DND-41 (cell line): Measurements from ENCODE around the gene RAD51C.
"Not testable (repeated sequence)": the region's sequence is repeated elsewhere in the genome, so short reads cannot be mapped to it uniquely, and the experiment has no call there.

ENCODE experiments used
- ATAC-seq: fragments of 200-7000 bp; cut with Tn5 transposase; 3 replicates; pipeline ENCODE4 v1.9.1; 2021; ENCODE audit warnings: low read depth; ENCODE audit not compliant: insufficient read depth
- DNase-seq: peaks from one replicate; pipeline ENCODE4 v3.0.0-alpha.2; 2020
- H2AFZ ChIP-seq: 2 replicates; pipeline ENCODE4 v1.6.0; 2012; ENCODE audit warnings: low read depth, low read length
- H3K27ac ChIP-seq: 2 replicates; pipeline ENCODE4 v1.5.1; 2012; ENCODE audit warnings: low read length, inconsistent platforms
- H3K27me3 ChIP-seq: fragments of 200-600 bp; sonication (generic); 2 replicates; pipeline ENCODE4 v1.6.0; 2012; ENCODE audit warnings: low read length, mild to moderate bottlenecking, inconsistent platforms; ENCODE audit not compliant: insufficient read depth, poor library complexity
- H3K36me3 ChIP-seq: 2 replicates; pipeline ENCODE4 v1.5.1; 2012; ENCODE audit warnings: low read length, inconsistent platforms; ENCODE audit not compliant: insufficient read depth
- H3K4me1 ChIP-seq: 2 replicates; pipeline ENCODE4 v1.5.1; 2012; ENCODE audit warnings: mild to moderate bottlenecking, low read length; ENCODE audit not compliant: insufficient read depth
- H3K4me2 ChIP-seq: 2 replicates; pipeline ENCODE4 v1.6.0; 2012; ENCODE audit warnings: mild to moderate bottlenecking, moderate library complexity, low read length, inconsistent platforms; ENCODE audit not compliant: insufficient read depth
- H3K4me3 ChIP-seq, 2 experiments: fragments of 200-600 bp in 1 of 2; shearing (Covaris generic) in 1 of 2; 2 replicates each; pipeline ENCODE4 v1.5.1; 2012 to 2016; ENCODE audit warnings: inconsistent platforms in 2 of 2, low read length in 2 of 2, mild to moderate bottlenecking in 2 of 2, low read depth in 1 of 2, moderate library complexity in 1 of 2
- H3K79me2 ChIP-seq: 2 replicates; pipeline ENCODE4 v1.6.0; 2012; ENCODE audit warnings: low read length, inconsistent platforms; ENCODE audit not compliant: insufficient read depth
- H3K9ac ChIP-seq: 2 replicates; pipeline ENCODE4 v1.6.0; 2012; ENCODE audit warnings: low read depth, mild to moderate bottlenecking, inconsistent platforms, low read length, moderate library complexity
- H3K9me3 ChIP-seq: 2 replicates; pipeline ENCODE4 v1.5.1; 2012; ENCODE audit warnings: low read length, moderate library complexity, mild to moderate bottlenecking, inconsistent platforms; ENCODE audit not compliant: insufficient read depth, severe bottlenecking
- H4K20me1 ChIP-seq: 2 replicates; pipeline ENCODE4 v1.6.0; 2012; ENCODE audit warnings: low read length; ENCODE audit not compliant: insufficient read depth
- EZH2 ChIP-seq: IDR thresholded peaks from 3 replicates; pipeline ENCODE4 v1.6.1; 2012; ENCODE audit warnings: borderline replicate concordance, low read depth, mild to moderate bottlenecking, moderate library complexity, low read length, inconsistent platforms; ENCODE audit not compliant: severe bottlenecking
- TF ChIP-seq, protein P1 (sequence below): IDR thresholded peaks from 2 replicates; pipeline ENCODE4 v1.5.1; 2012; ENCODE audit warnings: borderline replicate concordance, low read length, moderate library complexity, mild to moderate bottlenecking; ENCODE audit not compliant: poor library complexity, severe bottlenecking; ENCODE audit errors: extremely low read depth

Gene RAD51C

DNA sequence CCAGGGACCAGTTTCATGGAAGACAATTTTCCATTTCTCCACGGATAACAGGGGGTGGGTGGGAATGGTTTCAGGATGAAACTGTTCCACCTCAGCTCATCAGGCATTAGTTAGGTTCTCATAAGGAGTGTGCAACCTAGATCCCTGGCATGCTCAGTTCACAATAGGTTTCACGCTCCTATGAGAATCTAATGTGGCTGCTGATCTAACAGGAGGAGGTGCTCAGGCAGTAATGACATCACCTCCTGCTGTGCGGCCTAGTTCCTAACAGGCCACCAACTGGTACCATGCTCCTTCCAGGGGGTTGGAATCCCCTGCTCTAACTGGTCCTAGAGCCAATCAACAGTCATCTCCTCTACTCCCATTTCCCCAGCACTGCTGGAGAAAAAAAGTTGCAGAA is 20.4 kb upstream of the RAD51C start:
- no peaks in the 10 kb centered on the region for H4K20me1 ChIP-seq

DNA sequence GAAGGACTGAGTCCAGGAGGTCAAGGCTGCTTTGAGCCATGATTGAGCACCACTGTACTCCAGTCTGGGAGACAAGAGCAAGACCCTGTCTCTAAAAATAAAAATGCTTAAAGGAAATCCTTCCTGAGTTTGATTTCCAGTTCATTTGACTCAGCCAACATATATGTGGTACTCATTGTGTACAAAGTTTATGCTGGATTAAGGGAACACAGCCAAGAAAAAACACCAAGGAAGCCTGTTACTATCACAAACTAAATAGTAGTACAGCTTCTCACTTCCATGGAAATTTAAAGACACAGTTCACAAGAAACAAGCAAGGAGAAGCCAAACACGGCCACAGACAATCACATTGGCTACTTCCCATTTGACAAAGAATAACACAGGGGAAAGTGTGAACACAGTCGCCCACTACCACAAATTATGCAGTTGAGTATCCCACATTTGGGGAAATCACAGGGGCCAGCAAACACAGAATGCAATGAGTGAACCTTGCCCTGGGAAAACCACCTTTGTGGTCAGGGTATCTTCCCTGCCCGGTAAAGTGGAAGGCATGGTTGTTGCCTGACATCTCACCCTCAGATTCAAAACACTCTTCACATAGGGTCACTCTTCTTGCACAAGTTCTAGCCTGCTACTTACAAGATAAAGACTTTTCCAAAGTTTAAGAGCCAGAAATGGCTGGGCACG is 15.1 kb upstream of the RAD51C start:
- Histone ChIP-seq H3K4me2 (no peak overlapping the region), H3K4me3 (no peak overlapping the region), H4K20me1 (no peaks in the 10 kb centered on the region), H2AFZ (no peak overlapping the region), H3K36me3 (no peaks in the 10 kb centered on the region), H3K4me1 (no peaks in the 10 kb centered on the region), H3K79me2 (no peaks in the 10 kb centered on the region), H3K9ac (no peak overlapping the region), H3K27ac (no peak overlapping the region), H3K9me3 (no peaks in the 10 kb centered on the region), H3K27me3 (no peaks in the 10 kb centered on the region)
- ATAC-seq (no peak), DNase-seq (no peak)
- no peak for TF ChIP-seq EZH2
- TF ChIP-seq, protein P1, sequence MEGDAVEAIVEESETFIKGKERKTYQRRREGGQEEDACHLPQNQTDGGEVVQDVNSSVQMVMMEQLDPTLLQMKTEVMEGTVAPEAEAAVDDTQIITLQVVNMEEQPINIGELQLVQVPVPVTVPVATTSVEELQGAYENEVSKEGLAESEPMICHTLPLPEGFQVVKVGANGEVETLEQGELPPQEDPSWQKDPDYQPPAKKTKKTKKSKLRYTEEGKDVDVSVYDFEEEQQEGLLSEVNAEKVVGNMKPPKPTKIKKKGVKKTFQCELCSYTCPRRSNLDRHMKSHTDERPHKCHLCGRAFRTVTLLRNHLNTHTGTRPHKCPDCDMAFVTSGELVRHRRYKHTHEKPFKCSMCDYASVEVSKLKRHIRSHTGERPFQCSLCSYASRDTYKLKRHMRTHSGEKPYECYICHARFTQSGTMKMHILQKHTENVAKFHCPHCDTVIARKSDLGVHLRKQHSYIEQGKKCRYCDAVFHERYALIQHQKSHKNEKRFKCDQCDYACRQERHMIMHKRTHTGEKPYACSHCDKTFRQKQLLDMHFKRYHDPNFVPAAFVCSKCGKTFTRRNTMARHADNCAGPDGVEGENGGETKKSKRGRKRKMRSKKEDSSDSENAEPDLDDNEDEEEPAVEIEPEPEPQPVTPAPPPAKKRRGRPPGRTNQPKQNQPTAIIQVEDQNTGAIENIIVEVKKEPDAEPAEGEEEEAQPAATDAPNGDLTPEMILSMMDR, result no peak

More for the DNA sequence above, 20.4 kb upstream of the RAD51C start:
- TF ChIP-seq EZH2, result no peak
- TF ChIP-seq, protein P1, result no peak
- no peak overlapping the region for H3K4me3 ChIP-seq
- no peak overlapping the region for H3K4me2 ChIP-seq
- no peaks in the 10 kb centered on the region for H3K79me2 ChIP-seq
- H3K27ac ChIP-seq, result no peak overlapping the region
- H3K27me3 ChIP-seq, result no peaks in the 10 kb centered on the region
- no peak for ATAC-seq
- no peak for DNase-seq
- H3K36me3 ChIP-seq, result no peaks in the 10 kb centered on the region
- no peak overlapping the region; the same call in 1 of the 2 replicates for H2AFZ ChIP-seq
- no peaks in the 10 kb centered on the region for H3K9me3 ChIP-seq
- no peaks in the 10 kb centered on the region for H3K4me1 ChIP-seq
- H3K9ac ChIP-seq, result no peak overlapping the region

DNA sequence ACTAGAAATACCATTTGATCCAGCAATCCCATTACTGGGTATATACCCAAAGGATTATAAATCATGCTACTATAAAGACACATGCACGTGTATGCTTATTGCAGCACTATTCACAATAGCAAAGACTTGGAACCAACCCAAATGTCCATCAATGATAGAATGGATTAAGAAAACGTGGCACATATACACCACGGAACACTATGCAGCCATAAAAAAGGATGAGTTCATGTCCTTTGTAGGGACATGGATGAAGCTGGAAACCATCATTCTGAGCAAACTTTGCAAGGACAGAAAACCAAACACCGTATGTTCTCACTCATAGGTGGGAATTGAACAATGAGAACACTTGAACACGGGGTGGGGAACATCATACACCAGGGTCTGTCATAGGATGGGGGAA is 14.1 kb upstream of the RAD51C start:
- H3K36me3 ChIP-seq, H3K27ac ChIP-seq, H3K27me3 ChIP-seq, H2AFZ ChIP-seq, H3K4me2 ChIP-seq, H3K4me1 ChIP-seq, H3K9me3 ChIP-seq, H3K9ac ChIP-seq, DNase-seq, H3K4me3 ChIP-seq, H4K20me1 ChIP-seq, ATAC-seq, H3K79me2 ChIP-seq: not testable (repeated sequence)

DNA sequence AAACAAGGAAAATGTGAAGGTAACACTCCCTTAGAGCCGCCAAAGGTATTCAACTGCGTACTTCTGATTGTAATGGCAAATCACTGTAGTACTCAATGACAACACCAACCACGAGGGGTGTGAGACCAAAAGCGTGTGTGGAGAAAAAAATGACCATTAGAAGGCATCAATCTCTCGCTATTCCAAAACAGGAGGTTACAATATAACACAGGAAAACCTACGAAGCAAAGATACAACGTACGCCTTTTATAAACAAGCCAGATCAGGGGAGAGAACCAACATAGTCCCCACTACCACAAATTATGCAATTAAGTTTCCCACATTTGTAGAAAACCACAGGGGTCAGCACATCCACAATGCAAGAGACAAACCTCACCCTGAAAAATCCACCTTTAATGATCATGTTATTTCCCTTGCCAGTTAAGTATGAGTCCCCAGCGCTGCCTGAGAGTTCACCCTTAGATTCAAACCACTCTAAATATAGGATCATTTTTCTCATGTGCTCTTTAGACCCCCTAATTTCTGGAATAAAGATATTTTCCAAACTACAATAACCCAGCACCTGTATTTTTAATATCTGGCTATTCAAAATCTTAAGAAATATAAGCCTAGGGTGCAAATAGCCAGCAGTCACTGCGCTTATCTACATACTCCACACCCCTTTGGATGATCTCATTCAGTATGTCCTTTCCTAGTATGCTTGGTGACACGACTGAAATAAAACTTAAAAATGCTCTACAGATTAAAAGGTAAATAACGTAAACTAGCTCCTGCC is 13.0 kb upstream of the RAD51C start:
- H3K27me3 ChIP-seq, result no peaks in the 10 kb centered on the region
- ATAC-seq, result no peak
- H3K4me3 ChIP-seq, result no peak overlapping the region
- no peaks in the 10 kb centered on the region for H3K9me3 ChIP-seq
- DNase-seq, result no peak
- no peak overlapping the region for H3K9ac ChIP-seq
- H3K4me2 ChIP-seq, result no peak overlapping the region
- H3K36me3 ChIP-seq, result no peaks in the 10 kb centered on the region
- no peak overlapping the region for H2AFZ ChIP-seq
- no peaks in the 10 kb centered on the region for H4K20me1 ChIP-seq
- no peak for TF ChIP-seq EZH2
- TF ChIP-seq, protein P1, result no peak
- H3K4me1 ChIP-seq, result no peaks in the 10 kb centered on the region
- no peaks in the 10 kb centered on the region for H3K79me2 ChIP-seq
- no peak overlapping the region for H3K27ac ChIP-seq
